ENCODE measurements around the gene ARV1. TPM values are rescaled to one million over a fixed set of nuclear protein-coding genes. Genes with fewer than 3 reads are reported as not detected.
"Not testable (repeated sequence)": the region's sequence is repeated elsewhere in the genome, so short reads cannot be mapped to it uniquely, and the experiment has no call there.

ARV1 gene
- polyA plus RNA-seq, 3 donors, result 24.6 to 28.2 (median 26.2) TPM

GRCh38 chr1:231040019-231040799 lies 61.3 kb downstream of the ARV1 start, which contains the start of gene FAM89A:
Gene FAM89A (minus strand): TSS chr1:231040254. CDS start chr1:231040211, 43 bp downstream.
- DNase-seq, result peak; percentile 36

GRCh38 chr1:231040800-231041718 lies 62.2 kb downstream of the ARV1 start:
- peak; percentile 23 for DNase-seq

- no peak for DNase-seq
Observed at GRCh38 chr1:231041719-231042261, 62.9 kb downstream of the ARV1 start.

GRCh38 chr1:231044588-231044987 lies 65.7 kb downstream of the ARV1 start:
- DNase-seq, result no peak

GRCh38 chr1:231045286-231045685 lies 66.4 kb downstream of the ARV1 start:
- DNase-seq, result no peak

GRCh38 chr1:231045921-231046729 lies 67.2 kb downstream of the ARV1 start:
- DNase-seq, result not testable (repeated sequence)

GRCh38 chr1:231046730-231047395 lies 68.0 kb downstream of the ARV1 start:
- no peak for DNase-seq

GRCh38 chr1:231047529-231047928 lies 68.6 kb downstream of the ARV1 start:
- not testable (repeated sequence) for DNase-seq

- DNase-seq, result not testable (repeated sequence)
Observed at GRCh38 chr1:231048419-231048818, 69.5 kb downstream of the ARV1 start.

GRCh38 chr1:231049121-231049979 lies 70.5 kb downstream of the ARV1 start:
- no peak for DNase-seq

Other genes with a start within 250 kb of the ARV1 start
- 1 to 10 TPM; 1.0 to 1.9 (median 1.1) TPM for gene CAPN9, start 231.7 kb upstream of the ARV1 start, polyA plus RNA-seq (ENCODE audit: insufficient read length in 3 of 3)
- 10 to 100 TPM; 72.6 to 91.2 (median 83.6) TPM for gene C1orf198, start 110.6 kb upstream of the ARV1 start, polyA plus RNA-seq (ENCODE audit: insufficient read length in 3 of 3)
- 10 to 100 TPM; 15.9 to 25.8 (median 21.0) TPM for gene TTC13, start 233 bp upstream of the ARV1 start, polyA plus RNA-seq (ENCODE audit: insufficient read length in 3 of 3)
- 10 to 100 TPM; 13.3 to 16.8 (median 16.0) TPM for gene FAM89A, start 61.2 kb downstream of the ARV1 start, polyA plus RNA-seq (ENCODE audit: insufficient read length in 3 of 3)
- gene TRIM67, start 183.0 kb downstream of the ARV1 start, polyA plus RNA-seq (ENCODE audit: insufficient read length in 3 of 3), result under 1 TPM; 0.08 to 0.11 (median 0.10) TPM

Measured in renal pelvis (tissue), 4 donors.